Measurements from ENCODE around the gene ADK. TPM values are rescaled to one million over a fixed set of nuclear protein-coding genes. Genes with fewer than 3 reads are reported as not detected.

Gene ADK
- total RNA-seq, 1 experiment from 2014 or later, result 26.8 TPM

DNA sequence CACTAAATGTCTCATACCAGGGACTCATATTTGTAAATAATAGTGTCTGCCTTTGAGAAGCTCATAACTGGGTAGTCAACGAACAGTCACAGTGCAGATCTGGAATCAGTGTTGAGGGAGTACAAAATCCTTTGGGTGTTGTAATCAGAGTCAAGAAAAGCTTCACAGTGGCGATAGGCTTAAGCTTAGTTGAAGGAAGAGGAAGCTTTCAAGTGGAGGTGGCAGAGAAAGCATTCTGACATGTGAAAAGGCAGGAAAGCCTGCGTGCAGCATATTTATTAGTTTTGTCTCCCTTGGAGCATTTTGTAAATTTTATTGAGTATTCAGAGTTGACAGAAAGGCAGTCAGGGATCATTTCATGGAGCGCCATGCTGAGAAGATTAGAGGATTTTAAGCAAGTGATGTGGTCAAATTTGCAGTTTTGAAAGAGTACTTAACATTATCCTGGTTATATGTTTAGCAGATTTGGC lies 104.9 kb downstream of the ADK start:
- Histone ChIP-seq H3K27ac (ENCODE audit: insufficient read length, low read depth, low read length) (no peak overlapping the region), H3K79me1 (ENCODE audit: insufficient read depth, low read depth, low read length, poor library complexity, severe bottlenecking) (no peaks in the 10 kb centered on the region), H4K20me1 (ENCODE audit: control insufficient read depth, insufficient read depth, insufficient read length) (no peaks in the 10 kb centered on the region), H3K18ac (ENCODE audit: insufficient read length, low read depth, low read length) (no peak overlapping the region), H4K91ac (ENCODE audit: insufficient read length, low read depth, low read length) (no peak overlapping the region), H3K9ac (ENCODE audit: extremely low read depth, insufficient read length, low read length) (no peak overlapping the region), H3K9me3 (ENCODE audit: control insufficient read depth, low read depth, low read length) (no peaks in the 10 kb centered on the region), H3K56ac (ENCODE audit: insufficient read length, low read depth, low read length) (no peak overlapping the region), H3K4me2 (ENCODE audit: insufficient read depth, insufficient read length, low read length) (no peak overlapping the region), H3K14ac (ENCODE audit: insufficient read depth, low read length) (no peak overlapping the region), H2BK20ac (ENCODE audit: low read depth, low read length, poor library complexity, severe bottlenecking) (no peak overlapping the region), H2BK5ac (ENCODE audit: insufficient read length, low read length) (no peak overlapping the region), H2BK120ac (ENCODE audit: low read depth, low read length, poor library complexity, severe bottlenecking) (no peak overlapping the region), H2AK5ac (ENCODE audit: insufficient read length, low read length) (no peak overlapping the region), H2AFZ (ENCODE audit: low read length) (no peak overlapping the region), H3T11ph (ENCODE audit: low read length) (no peak overlapping the region), H4K5ac (ENCODE audit: insufficient read length, low read depth, low read length) (no peak overlapping the region), H3K23ac (ENCODE audit: insufficient read length, low read depth, low read length) (no peak overlapping the region), H2BK12ac (ENCODE audit: insufficient read length, low read depth, low read length) (no peak overlapping the region), H2BK15ac (ENCODE audit: low read depth, low read length) (no peak overlapping the region), H3K79me2 (ENCODE audit: insufficient read depth, low read length) (no peaks in the 10 kb centered on the region), H3K27me3 (ENCODE audit: insufficient read depth, low read length) (no peaks in the 10 kb centered on the region), H4K8ac (replicated peaks; ENCODE audit: insufficient read length, low read depth, low read length) (no peak overlapping the region), H3K23me2 (ENCODE audit: insufficient read length, low read depth, low read length, poor library complexity, severe bottlenecking) (no peaks in the 10 kb centered on the region), H3K4me1 (ENCODE audit: insufficient read depth, low read length) (peaks cover 7% of the 10 kb centered on the region; the same call in 1 of the 2 replicates), H3K4ac (ENCODE audit: low read depth, low read length) (no peak overlapping the region)
- no CpG with 5 or more reads among the region's 4 CpGs for WGBS (ENCODE audit: extremely low coverage, insufficient read length, low lambda C conversion rate)
- TF ChIP-seq, protein P1, sequence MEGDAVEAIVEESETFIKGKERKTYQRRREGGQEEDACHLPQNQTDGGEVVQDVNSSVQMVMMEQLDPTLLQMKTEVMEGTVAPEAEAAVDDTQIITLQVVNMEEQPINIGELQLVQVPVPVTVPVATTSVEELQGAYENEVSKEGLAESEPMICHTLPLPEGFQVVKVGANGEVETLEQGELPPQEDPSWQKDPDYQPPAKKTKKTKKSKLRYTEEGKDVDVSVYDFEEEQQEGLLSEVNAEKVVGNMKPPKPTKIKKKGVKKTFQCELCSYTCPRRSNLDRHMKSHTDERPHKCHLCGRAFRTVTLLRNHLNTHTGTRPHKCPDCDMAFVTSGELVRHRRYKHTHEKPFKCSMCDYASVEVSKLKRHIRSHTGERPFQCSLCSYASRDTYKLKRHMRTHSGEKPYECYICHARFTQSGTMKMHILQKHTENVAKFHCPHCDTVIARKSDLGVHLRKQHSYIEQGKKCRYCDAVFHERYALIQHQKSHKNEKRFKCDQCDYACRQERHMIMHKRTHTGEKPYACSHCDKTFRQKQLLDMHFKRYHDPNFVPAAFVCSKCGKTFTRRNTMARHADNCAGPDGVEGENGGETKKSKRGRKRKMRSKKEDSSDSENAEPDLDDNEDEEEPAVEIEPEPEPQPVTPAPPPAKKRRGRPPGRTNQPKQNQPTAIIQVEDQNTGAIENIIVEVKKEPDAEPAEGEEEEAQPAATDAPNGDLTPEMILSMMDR (conservative IDR thresholded peaks at IDR 0.05), result no peak
- no peak for DNase-seq
- Mint-ChIP-seq H3K4me1 (peaks cover 23 to 29% of the 10 kb centered on the region in 2 experiments), H3K9me3 (no peaks in the 10 kb centered on the region), H3K27ac (peak overlapping the region in 2 of 3 experiments; percentile 0 to 91; a peak in 3 of 7 replicates), H3K36me3 (ENCODE audit: insufficient read depth in 1 of 3, low read depth in 3 of 3) (0 out of 7 replicates have a peak, but pooled peaks cover 0 to 4% (median 0%) of the 10 kb centered on the region in 3 experiments), H3K27me3 (ENCODE audit: low read depth) (no peaks in the 10 kb centered on the region), H3K4me3 (no peak overlapping the region)
